ENCODE measurements around the gene PEX5.

Gene PEX5

GRCh38 chr12:7189398-7190267 is at the start of gene PEX5:
Gene PEX5 (plus strand): TSS chr12:7189686. CDS start chr12:7190378, 692 bp downstream.
- peak; percentile 73 for DNase-seq (ENCODE audit: low read depth, low spot score)

- no peak for DNase-seq (ENCODE audit: low read depth, low spot score)
Measured at GRCh38 chr12:7141351-7142005, 48.0 kb upstream of the PEX5 start.

- peak; percentile 23 for DNase-seq (ENCODE audit: low read depth, low spot score)
Measured at GRCh38 chr12:7142056-7142644, 47.3 kb upstream of the PEX5 start.

DNA sequence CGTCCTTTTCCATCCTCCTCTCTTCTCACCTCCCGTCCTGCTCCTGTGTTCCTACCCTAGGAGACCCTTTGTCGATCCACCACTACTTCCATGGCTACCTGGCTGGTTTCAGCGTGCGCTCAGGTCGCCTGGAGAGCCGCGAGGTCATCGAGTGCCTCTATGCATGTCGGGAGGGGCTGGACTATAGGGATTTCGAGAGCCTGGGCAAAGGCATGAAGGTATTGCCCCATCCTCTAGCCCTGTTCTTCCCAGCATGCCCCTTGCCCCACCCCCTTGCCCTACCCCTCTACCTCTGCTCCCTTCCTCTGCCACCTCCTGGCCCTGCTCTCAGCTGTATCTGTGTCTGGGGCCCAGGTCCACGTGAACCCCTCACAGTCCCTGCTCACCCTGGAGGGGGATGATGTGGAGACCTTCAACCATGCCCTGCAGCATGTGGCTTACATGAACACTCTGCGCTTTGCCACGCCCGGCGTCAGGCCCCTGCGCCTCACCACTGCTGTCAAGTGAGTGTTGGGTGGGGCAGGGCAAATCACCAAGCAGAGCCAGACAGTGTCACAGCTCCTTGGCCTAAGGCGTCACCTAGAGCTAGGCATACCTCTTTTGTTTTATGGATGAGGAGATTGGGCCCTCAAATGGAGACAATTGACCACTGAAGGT is 46.5 kb upstream of the PEX5 start:
- no peak for DNase-seq (ENCODE audit: low read depth, low spot score)

DNA sequence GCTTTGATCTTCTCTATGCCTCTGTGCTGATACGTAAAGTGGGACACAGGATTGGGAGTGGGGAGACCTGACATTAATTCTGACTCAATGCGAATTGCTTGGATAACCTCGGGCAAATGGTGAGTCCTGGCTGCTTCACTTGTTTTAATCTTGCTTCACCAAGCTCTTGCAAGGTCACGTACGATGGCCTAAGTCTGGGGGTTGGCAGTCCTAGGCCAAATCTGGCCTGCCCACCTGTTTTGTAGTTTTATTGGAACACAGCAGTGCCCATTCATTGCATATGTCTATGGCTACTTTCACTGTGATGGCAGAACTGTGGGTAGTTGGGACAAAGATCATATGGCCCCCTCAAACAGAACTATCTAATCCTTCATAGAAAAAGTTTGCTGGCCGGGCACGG is 45.9 kb upstream of the PEX5 start:
- DNase-seq (ENCODE audit: low read depth, low spot score): no peak

GRCh38 chr12:7144414-7145120 is 44.9 kb upstream of the PEX5 start:
- no peak for DNase-seq (ENCODE audit: low read depth, low spot score)

GRCh38 chr12:7145671-7146070 is 43.8 kb upstream of the PEX5 start:
- no peak for DNase-seq (ENCODE audit: low read depth, low spot score)

GRCh38 chr12:7146228-7146627 is 43.3 kb upstream of the PEX5 start:
- no peak for DNase-seq (ENCODE audit: low read depth, low spot score)

GRCh38 chr12:7146906-7147305 is 42.6 kb upstream of the PEX5 start:
- no peak for DNase-seq (ENCODE audit: low read depth, low spot score)

- DNase-seq (ENCODE audit: low read depth, low spot score): no peak
Measured at GRCh38 chr12:7150356-7150755, 39.1 kb upstream of the PEX5 start.

DNA sequence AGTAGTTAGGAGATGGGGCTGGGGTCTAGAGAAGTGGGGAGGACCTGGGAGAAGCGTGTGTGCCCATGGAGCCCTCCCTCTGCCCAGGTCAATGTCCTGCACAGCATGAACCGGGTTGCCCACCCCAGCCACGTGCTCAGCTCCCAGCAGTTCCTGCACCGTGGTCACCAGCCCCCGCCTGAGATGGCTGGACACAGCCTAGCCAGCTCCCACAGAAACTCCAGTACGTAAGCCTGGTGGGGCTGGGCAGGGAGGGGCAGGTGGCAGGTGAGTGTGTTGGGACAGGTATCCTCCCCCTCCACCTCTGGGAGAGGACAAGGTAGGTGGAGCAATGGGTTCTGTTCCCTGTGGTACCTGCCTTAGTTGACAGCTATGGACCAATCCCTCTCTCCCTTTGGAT is 38.6 kb upstream of the PEX5 start:
- DNase-seq (ENCODE audit: low read depth, low spot score): no peak

DNA sequence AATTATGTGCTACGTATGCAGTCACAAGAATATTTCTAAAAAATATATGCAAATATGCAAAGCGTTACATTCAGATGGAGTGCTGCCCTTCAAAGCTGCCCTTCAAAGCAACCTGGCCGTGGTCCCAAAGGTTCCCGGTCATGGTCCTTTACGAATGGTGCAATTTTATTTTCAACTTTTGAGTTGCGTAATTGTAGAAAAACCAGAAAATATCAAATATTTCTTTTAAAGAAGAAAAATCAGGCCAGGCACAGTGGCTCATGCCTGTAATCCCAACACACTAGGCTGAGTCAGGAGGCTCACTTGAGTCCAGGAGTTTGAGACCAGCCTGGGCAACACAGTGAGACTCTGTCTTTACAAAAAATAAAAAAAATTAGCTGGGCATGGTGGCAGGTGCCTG is 38.0 kb upstream of the PEX5 start:
- no peak for DNase-seq (ENCODE audit: low read depth, low spot score)

GRCh38 chr12:7152818-7153217 is 36.7 kb upstream of the PEX5 start:
- DNase-seq (ENCODE audit: low read depth, low spot score): no peak

DNA sequence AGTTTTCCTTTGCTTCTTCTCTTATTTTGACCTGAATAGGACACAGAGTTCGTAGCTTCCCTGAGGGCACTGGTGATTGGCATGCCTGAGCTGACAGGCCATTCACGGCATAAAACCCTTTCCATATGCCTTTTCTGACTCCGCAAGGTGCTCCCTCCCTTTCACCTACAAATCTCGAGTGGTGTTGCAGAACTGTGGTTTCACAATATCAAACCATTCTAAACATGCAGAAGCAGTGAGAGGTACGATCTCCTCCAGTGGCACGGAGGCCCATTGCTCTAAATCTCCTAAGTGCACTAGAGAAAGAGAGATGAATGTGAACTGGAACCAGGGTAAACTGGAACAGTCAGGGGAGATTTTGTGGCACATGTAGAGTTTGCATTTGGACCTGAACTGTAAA is 35.4 kb upstream of the PEX5 start:
- DNase-seq (ENCODE audit: low read depth, low spot score): no peak

GRCh38 chr12:7154901-7155470 is 34.5 kb upstream of the PEX5 start:
- DNase-seq (ENCODE audit: low read depth, low spot score): no peak

GRCh38 chr12:7155471-7156034 is 33.9 kb upstream of the PEX5 start:
- no peak for DNase-seq (ENCODE audit: low read depth, low spot score)

DNA sequence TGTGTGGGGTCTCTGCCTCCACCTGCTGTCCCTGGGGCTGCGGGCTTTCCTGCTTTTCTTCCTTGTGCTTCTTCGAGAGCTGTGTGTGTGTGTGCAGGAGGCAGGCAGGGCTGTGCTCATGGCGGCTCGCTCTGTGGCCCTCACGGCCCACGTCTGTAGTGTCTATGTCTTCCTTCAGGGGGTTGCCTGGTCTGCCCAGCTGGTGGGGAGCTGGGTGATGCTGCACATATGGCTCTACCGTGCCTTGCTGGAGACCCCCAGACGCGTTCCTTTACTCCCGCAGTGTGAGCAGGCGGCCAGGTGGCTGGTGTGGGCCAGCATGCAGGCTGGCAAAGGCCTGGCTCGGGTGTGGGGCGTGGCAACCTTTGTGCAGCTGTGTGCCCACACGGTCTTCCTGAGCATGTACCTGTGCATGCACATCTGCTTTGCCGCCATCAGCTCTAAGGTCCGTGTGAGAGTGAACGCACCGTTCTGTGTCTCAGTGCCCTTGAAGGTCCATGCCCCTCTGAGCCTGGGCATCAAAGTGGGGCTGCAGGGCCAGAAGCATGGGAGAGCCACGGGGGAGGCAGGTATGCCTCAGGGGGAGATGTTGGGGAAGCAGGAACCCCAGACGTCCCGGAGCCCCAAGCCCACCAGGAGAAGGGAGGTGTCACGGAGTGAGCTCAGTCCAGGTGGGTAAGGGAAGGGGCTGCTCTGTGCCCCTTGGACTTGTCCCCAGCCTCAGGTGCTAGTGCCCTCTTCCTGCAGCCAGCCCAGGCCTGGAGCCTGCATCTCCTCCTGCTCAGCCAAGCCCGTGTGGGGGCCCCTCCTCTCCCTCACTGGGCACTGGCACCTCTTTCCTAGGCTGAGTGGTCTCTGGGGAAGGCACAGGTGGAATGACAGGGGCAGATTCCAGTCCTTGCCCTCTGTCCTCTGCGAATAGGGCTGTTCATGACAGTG is 33.0 kb upstream of the PEX5 start:
- no peak for DNase-seq (ENCODE audit: low read depth, low spot score)

DNA sequence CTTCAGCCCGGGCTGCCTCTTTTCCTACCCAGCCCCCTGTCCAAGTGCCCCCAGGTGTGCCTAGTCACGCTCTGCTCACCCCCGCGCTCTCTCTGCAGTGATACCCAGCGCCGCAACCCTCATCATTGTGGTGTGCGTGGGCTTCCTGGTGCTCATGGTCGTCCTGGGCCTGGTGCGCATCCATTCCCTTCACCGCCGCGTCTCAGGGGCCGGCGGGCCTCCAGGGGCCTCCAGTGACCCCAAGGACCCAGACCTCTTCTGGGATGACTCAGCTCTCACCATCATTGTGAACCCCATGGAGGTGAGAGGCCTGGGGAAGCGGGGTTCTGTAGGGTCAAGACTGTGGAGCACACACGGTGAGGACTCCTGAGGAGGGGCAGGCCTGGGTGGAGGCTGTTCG is 32.1 kb upstream of the PEX5 start:
- DNase-seq (ENCODE audit: low read depth, low spot score): no peak

DNA sequence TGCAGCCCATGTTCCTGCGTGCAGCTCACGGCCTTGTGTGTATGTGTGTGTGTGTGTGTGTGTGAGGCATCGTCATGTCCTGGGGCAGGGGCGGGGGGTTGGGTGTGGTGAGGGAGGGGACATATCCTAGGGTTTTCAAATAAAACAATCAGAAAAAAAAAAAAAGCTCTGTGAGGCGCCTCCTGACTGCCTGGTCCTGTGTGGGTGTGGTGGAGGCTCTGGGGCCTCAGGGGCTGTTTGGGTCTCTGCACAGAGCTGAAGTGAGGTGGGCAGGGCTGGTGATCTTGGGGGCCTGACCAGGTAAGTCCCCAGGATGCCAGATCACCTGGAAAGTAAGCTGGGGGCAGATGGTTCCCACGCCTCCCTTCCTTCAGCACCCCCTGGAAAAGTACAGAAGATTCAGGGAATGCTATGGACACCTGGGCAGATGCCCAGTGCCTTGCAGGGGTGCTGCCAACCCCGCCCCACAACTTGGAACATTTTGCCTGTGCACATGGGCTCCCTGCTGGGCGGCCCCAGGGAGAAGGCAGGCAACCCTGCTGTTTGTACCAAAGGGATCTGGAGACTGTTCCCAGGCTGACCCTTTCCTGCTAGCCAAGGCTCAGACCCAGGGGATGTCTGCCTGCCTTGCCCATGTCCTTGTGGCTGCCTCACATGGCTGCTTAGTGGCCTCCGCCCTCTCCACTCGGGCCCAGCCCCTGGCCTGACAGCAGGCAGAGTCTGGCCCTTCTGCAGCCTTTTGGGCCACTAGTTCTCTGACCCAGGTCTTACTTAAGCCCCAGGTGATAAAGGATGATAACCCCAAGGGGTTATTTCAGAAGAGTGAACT is 30.5 kb upstream of the PEX5 start:
- DNase-seq (ENCODE audit: low read depth, low spot score): no peak
